ENCODE measurements around the gene CNTNAP2. TPM values are rescaled to one million over a fixed set of nuclear protein-coding genes. Genes with fewer than 3 reads are reported as not detected.

Gene CNTNAP2
- total RNA-seq, 2 experiments from 2014 or later = not detected

GRCh38 chr7:147971606-147972110, 1855.1 kb downstream of the CNTNAP2 start:
- ATAC-seq (ENCODE audit: low read depth) = no peak
- Mint-ChIP-seq H3K27ac (no peak overlapping the region), H3K36me3 (no peaks in the 10 kb centered on the region), H3K4me3 (no peak overlapping the region), H3K4me1 (no peaks in the 10 kb centered on the region), H3K27me3 (no peaks in the 10 kb centered on the region), H3K9me3 (no peaks in the 10 kb centered on the region)
- POLR2A ChIA-PET = no interaction called here
- DNase-seq = no peak

DNA sequence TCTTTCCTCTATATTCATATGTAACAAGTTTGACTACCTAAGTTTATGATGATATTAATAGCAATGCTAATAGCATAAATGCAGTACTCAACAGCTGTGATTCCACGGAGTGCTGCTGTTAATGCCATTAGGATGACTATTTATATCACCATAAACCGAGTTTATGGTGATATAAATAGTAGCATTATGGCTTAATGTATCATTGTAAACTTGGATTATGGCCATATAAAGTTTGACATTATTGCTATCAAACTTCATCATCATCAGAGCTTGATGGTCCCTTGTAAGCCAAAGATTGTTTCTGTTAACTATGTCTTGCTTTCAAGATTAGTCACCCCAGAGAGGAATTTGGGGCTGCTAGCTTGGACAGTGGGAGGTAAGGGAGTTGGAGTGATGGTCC, 1861.6 kb downstream of the CNTNAP2 start:
- DNase-seq (no peak), ATAC-seq (ENCODE audit: low read depth) (no peak)
- POLR2A ChIA-PET = no interaction called here
- Mint-ChIP-seq H3K36me3 (no peaks in the 10 kb centered on the region), H3K4me3 (no peak overlapping the region), H3K27me3 (no peaks in the 10 kb centered on the region), H3K27ac (no peak overlapping the region), H3K9me3 (no peaks in the 10 kb centered on the region), H3K4me1 (peaks cover 1% of the 10 kb centered on the region)

- H3K36me3 Mint-ChIP-seq = no peaks in the 10 kb centered on the region
- no peaks in the 10 kb centered on the region for H3K9me3 Mint-ChIP-seq
- no peak overlapping the region for H3K27ac Mint-ChIP-seq
- no peaks in the 10 kb centered on the region for H3K27me3 Mint-ChIP-seq
- H3K4me1 Mint-ChIP-seq = peaks cover 1% of the 10 kb centered on the region
- DNase-seq (no peak), ATAC-seq (ENCODE audit: low read depth) (no peak)
- H3K4me3 Mint-ChIP-seq = no peak overlapping the region
- POLR2A ChIA-PET = no interaction called here
Measured at GRCh38 chr7:147978651-147979050, 1862.0 kb downstream of the CNTNAP2 start.

DNA sequence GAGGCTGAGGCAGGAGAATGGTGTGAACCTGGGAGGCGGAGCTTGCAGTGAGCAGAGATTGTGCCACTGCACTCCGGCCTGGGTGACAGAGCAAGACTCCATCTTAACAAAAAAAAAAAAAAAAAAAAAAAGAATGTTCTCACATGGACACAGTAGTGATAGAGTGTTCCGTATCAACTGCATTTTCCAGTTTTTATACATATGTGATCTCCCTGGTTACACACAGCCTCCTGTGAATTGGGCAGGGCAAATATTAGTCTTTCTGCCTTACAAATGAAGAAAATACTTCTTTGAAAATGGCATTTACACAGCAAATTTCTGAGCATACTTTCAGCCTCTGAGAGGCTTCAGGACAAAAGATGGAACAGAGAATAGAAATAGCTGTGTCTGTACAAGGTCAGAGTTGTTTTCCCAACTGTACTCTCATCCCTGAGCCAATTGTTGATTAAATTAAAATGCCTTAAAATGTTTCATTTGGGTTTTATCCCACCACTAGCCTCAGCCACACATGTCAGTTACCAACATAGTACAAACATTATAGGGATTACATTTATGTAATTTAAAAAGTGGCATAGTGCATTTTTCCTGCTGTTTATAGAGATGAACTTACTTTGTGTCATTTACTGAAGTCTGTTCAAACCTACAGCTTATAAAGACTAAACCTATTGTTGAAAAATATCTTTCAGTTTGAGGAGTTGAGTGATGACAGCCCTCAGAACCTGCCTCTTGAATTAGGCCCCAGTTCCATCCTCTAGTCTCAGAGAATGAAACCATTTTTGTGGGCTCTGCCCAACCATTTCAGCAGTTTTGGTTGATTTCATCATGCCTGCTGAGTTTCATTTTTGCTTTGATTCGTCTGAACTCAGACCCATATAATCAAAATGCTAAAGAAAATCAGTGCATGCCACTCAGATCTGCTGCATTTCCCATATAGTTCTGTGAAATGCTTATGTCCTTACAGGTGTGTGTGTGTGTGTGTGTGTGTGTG, 1864.5 kb downstream of the CNTNAP2 start:
- no peak for DNase-seq
- no peak for ATAC-seq (ENCODE audit: low read depth)
- no peaks in the 10 kb centered on the region for H3K27me3 Mint-ChIP-seq

GRCh38 chr7:147982307-147982706, 1865.7 kb downstream of the CNTNAP2 start:
- H3K4me1 Mint-ChIP-seq = peaks cover 1% of the 10 kb centered on the region
- POLR2A ChIA-PET = no interaction called here
- no peaks in the 10 kb centered on the region for H3K27me3 Mint-ChIP-seq
- no peak for ATAC-seq (ENCODE audit: low read depth)
- H3K27ac Mint-ChIP-seq = no peak overlapping the region
- H3K36me3 Mint-ChIP-seq = no peaks in the 10 kb centered on the region
- H3K9me3 Mint-ChIP-seq = no peaks in the 10 kb centered on the region
- DNase-seq = no peak
- H3K4me3 Mint-ChIP-seq = no peak overlapping the region

More for the DNA sequence above, 1864.5 kb downstream of the CNTNAP2 start:
- Mint-ChIP-seq H3K9me3 (no peaks in the 10 kb centered on the region), H3K4me1 (peaks cover 1% of the 10 kb centered on the region), H3K27ac (no peak overlapping the region), H3K4me3 (no peak overlapping the region), H3K36me3 (no peaks in the 10 kb centered on the region)
- POLR2A ChIA-PET = no interaction called here

DNA sequence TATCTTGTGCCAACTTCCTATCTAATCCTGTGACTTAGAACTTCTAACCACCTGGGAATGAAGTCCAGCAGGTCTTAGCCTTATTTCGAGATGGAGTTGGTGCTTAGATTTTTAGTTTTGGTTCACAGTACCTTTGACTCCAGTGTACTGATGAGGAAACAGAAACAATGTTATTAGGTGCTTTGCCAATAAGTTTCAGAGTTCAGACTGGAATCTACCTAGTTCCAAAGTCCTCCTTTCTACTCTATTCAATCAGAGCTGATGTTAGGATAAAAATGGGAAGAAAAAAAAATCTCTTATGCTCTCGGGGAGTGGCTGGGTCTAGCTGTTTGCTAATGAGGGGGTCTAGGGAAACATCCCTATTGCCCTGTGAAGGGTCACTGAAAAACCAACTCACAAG, 1867.7 kb downstream of the CNTNAP2 start:
- ATAC-seq (ENCODE audit: low read depth) (no peak), DNase-seq (no peak)
- POLR2A ChIA-PET = no interaction called here
- Mint-ChIP-seq H3K27me3 (no peaks in the 10 kb centered on the region), H3K27ac (no peak overlapping the region), H3K9me3 (no peaks in the 10 kb centered on the region), H3K4me3 (no peak overlapping the region), H3K4me1 (peaks cover 1% of the 10 kb centered on the region), H3K36me3 (no peaks in the 10 kb centered on the region)

GRCh38 chr7:147990079-147990478, 1873.5 kb downstream of the CNTNAP2 start:
- Mint-ChIP-seq H3K4me1 (no peaks in the 10 kb centered on the region), H3K27ac (no peak overlapping the region), H3K9me3 (no peaks in the 10 kb centered on the region), H3K36me3 (no peaks in the 10 kb centered on the region), H3K27me3 (no peaks in the 10 kb centered on the region), H3K4me3 (no peak overlapping the region)
- POLR2A ChIA-PET = no interaction called here
- no peak for DNase-seq
- no peak for ATAC-seq (ENCODE audit: low read depth)

- Mint-ChIP-seq H3K27ac (no peak overlapping the region), H3K27me3 (no peaks in the 10 kb centered on the region), H3K4me1 (no peaks in the 10 kb centered on the region), H3K36me3 (no peaks in the 10 kb centered on the region), H3K9me3 (no peaks in the 10 kb centered on the region), H3K4me3 (no peak overlapping the region)
- POLR2A ChIA-PET = no interaction called here
- no peak for ATAC-seq (ENCODE audit: low read depth)
- no peak for DNase-seq
Measured at GRCh38 chr7:147990942-147991341, 1874.3 kb downstream of the CNTNAP2 start.

GRCh38 chr7:147992698-147993097, 1876.1 kb downstream of the CNTNAP2 start:
- DNase-seq (no peak), ATAC-seq (ENCODE audit: low read depth) (no peak)
- POLR2A ChIA-PET = no interaction called here
- H3K36me3 Mint-ChIP-seq = no peaks in the 10 kb centered on the region
- H3K9me3 Mint-ChIP-seq = no peaks in the 10 kb centered on the region
- H3K4me1 Mint-ChIP-seq = no peaks in the 10 kb centered on the region
- H3K4me3 Mint-ChIP-seq = no peak overlapping the region
- H3K27me3 Mint-ChIP-seq = no peaks in the 10 kb centered on the region
- H3K27ac Mint-ChIP-seq = no peak overlapping the region

DNA sequence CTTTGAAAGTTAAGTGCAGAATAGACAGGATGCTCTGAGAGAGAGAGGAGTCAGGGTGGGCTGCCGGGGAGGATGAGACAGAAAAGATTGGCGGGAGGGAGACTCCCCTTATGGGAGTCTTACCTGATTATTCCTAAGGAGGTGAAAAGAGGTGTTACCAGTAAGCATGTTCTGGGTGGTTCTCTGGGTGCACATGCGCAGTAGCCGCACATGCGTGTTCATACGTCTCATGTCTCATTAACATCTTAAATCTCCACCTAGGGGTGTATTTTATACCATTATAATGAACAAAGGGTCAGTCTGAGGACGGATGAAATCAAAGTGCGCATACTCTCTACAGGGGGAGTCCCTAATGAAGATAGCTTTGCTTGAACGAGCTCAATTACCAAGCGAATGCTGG, 1881.0 kb downstream of the CNTNAP2 start:
- no peak for DNase-seq
- Mint-ChIP-seq H3K9me3 (no peaks in the 10 kb centered on the region), H3K27me3 (no peaks in the 10 kb centered on the region), H3K36me3 (no peaks in the 10 kb centered on the region), H3K27ac (no peak overlapping the region), H3K4me3 (no peak overlapping the region), H3K4me1 (no peaks in the 10 kb centered on the region)
- no peak for ATAC-seq (ENCODE audit: low read depth)
- POLR2A ChIA-PET = interaction anchor here (0.7 kb wide), 1 partner anchor 52 kb away, joined by 5 read pairs; no protein-coding TSS in a partner anchor

DNA sequence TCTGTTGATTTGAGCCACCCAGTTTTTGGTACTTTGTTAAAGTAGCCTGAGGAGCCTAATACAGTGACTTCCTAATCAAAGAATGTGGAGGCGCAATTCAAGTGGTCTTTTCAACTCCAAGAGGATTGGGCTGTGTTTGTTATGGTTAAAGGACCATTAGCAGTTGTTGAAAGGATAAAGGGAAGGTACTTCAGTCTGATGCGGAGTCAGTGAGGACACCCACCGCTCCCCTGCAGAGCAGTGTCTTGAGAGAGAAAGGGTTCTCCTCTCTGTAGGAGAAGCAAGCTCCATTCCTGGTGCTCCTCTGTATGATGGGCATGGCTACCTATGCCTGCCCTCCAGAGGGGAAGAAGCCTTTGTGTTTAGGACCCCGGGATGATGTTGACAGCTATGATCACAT, 1883.4 kb downstream of the CNTNAP2 start:
- Mint-ChIP-seq H3K4me1 (no peaks in the 10 kb centered on the region), H3K27me3 (no peaks in the 10 kb centered on the region), H3K4me3 (no peak overlapping the region), H3K36me3 (no peaks in the 10 kb centered on the region), H3K9me3 (no peaks in the 10 kb centered on the region), H3K27ac (no peak overlapping the region)
- POLR2A ChIA-PET = no interaction called here
- ATAC-seq (ENCODE audit: low read depth) (no peak), DNase-seq (no peak)

DNA sequence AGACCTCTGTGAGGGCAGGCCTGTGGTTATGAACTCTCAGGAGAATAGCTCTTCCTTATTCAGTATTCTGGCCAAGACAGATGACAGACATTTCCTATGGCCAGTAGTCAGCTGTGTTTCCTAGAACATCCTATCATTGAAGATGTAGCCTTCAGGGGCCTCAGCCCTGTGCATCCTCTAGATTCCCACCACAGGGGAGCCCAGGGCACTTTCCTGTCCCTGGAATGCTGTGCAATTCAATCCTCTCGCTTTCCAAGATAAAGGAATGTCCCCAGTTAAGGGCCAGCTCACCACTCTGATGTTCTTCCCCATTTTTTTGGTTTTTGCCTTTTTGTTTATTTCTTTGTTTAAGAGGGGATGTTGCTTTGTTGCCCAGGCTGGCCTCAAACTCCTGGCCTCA, 1895.2 kb downstream of the CNTNAP2 start:
- POLR2A ChIA-PET = no interaction called here
- no peak for DNase-seq
- Mint-ChIP-seq H3K4me1 (no peaks in the 10 kb centered on the region), H3K4me3 (no peak overlapping the region), H3K27ac (no peak overlapping the region), H3K36me3 (no peaks in the 10 kb centered on the region), H3K9me3 (no peaks in the 10 kb centered on the region), H3K27me3 (no peaks in the 10 kb centered on the region)
- ATAC-seq (ENCODE audit: low read depth) = no peak

GRCh38 chr7:148014001-148014400, 1897.4 kb downstream of the CNTNAP2 start:
- H3K4me3 Mint-ChIP-seq = no peak overlapping the region
- H3K36me3 Mint-ChIP-seq = no peaks in the 10 kb centered on the region
- DNase-seq = no peak
- H3K4me1 Mint-ChIP-seq = no peaks in the 10 kb centered on the region
- no peak for ATAC-seq (ENCODE audit: low read depth)
- POLR2A ChIA-PET = no interaction called here
- H3K27ac Mint-ChIP-seq = no peak overlapping the region
- no peaks in the 10 kb centered on the region for H3K27me3 Mint-ChIP-seq
- H3K9me3 Mint-ChIP-seq = no peaks in the 10 kb centered on the region

DNA sequence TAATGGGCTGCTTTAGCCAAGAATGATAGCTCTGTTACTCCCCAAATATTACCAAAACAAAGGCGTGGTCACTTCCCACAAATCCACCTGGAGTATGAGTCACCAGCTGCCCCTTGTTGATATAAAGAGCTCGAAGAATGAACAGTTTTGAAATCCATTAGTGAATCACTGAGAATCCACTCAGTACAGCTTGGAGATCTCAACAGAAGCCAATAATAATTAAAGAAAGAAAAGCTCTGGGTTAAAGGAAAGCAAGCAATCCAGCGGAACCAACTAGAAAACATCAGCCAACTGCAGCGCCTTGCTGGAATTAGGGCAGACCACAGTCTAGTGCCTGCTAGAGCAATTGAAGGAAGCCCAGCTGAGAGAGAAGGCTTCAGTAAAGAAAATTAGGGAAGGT, 1897.9 kb downstream of the CNTNAP2 start:
- no peaks in the 10 kb centered on the region for H3K4me1 Mint-ChIP-seq
- no peak for DNase-seq
- POLR2A ChIA-PET = no interaction called here
- no peaks in the 10 kb centered on the region for H3K9me3 Mint-ChIP-seq
- no peak overlapping the region for H3K4me3 Mint-ChIP-seq
- H3K27ac Mint-ChIP-seq = no peak overlapping the region
- H3K36me3 Mint-ChIP-seq = no peaks in the 10 kb centered on the region
- H3K27me3 Mint-ChIP-seq = no peaks in the 10 kb centered on the region
- ATAC-seq (ENCODE audit: low read depth) = no peak
